HG02885 (cell line): Measurements from ENCODE around the gene APOF.
"Not testable (repeated sequence)": the region's sequence is repeated elsewhere in the genome, so short reads cannot be mapped to it uniquely, and the experiment has no call there.

ENCODE experiments used
- ATAC-seq: cut with Tn5 transposase; IDR thresholded peaks from one replicate; pipeline ENCODE4 v1.9.1; 2021; ENCODE audit warnings: mild to moderate bottlenecking; ENCODE audit not compliant: unreplicated experiment, poor library complexity

Gene APOF

DNA sequence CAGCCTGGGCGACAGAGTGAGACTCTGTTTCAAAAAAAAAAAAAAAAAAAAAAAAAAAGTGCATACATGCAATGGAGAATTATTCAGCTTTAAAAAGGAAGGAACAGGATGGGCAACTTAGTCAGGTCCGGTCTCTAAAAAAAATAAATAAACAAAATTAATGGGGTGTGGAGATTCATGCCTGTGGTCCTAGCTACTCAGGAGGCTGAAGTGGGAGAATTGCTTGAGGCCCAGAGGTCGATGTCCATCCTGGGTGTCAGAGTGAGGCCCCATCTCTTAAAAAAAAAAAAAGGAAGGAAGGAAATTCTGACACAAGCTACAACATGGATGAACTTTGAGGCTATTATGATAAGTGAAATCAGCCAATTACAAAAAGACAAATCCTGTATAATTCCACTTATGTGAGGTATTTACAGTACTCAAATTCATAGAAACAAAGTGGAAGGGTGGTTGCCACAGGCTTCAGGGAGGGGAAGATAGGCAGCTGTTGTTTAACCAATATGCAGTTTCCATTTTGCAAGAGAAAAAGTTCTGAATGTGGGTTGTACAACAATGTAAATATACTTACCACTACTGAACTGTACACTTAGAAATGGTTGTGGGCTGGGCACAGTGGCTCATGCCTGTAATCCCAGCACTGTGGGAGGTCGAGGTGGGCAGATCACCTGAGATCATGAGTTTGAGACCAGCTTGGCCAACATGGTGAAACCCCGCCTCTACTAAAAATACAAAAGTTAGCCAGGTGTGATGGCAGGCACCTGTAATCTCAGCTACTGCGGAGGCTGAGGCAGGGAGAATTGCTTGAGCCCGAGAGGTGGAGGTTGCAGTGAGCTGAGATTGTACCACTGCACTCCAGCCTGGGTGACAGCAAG, 12.3 kb upstream of the APOF start:
- peak; percentile 40 for ATAC-seq

DNA sequence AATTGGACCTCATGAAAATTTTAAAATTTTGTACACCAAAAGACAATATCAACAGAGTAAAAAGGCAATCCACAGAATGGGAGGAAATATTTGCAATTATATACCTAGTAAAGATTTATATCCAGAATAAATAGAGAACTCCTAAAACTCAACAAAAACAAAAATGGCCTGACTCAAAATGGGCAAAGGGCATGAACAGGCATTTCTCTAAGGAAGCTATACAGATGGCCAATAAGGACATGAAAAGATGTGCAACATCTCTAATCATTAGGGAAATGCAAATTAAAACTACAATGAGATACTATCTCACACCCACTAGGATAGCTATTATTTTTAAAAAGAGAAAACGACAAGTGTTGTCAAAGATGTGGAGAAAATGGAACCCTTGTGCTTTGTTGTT, 10.9 kb upstream of the APOF start:
- no peak for ATAC-seq

DNA sequence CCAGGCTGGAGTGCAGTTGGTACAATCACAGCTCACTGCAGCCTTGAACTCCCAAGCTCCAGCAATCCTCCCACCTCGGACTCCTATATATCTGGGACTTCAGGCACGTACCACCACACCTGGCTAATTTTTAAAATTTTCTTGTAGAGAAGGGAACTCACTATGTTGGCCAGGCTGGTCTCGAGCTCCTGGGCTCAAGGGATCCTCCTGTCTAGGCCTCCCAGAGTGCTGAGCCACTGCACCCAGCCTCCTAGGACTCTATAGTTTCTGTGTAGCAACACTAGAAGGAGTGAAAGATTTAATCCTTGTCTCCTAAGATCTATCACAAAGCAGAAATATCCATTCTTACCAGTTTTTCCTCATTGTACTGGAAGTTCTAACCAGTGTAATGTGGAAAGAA, 4.3 kb upstream of the APOF start:
- ATAC-seq = no peak

DNA sequence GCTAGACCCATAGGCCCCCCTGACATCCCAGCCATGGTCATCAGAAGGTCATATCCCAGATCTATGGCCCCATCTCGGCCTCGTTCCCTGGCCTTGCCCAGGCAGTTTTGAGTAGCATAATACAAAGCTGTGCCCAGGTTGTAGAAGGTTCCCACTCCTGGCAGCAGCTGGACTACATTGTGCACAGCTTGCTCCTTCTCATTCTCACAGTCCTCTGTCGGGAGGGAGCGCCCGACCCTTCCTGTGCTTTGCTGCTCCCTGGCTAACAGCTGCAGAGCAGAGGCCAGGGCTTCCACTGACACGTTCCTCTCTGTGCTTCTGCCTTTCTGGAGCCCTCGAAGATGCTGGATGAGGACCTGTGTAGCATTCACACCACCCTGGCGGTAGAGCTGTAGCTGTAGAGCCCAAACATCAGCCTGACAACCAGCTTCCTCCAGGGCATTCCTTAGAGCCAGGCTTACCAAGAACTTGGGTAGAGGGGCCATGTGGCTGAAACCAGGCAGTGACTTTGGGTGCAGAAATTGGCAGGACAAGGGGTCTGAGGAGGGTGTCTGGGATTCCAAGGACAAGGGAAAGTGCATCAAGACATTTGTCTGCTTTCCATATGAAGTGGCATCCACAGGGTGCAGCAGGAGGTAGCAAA, 1.0 kb downstream of the APOF start:
- no peak for ATAC-seq

DNA sequence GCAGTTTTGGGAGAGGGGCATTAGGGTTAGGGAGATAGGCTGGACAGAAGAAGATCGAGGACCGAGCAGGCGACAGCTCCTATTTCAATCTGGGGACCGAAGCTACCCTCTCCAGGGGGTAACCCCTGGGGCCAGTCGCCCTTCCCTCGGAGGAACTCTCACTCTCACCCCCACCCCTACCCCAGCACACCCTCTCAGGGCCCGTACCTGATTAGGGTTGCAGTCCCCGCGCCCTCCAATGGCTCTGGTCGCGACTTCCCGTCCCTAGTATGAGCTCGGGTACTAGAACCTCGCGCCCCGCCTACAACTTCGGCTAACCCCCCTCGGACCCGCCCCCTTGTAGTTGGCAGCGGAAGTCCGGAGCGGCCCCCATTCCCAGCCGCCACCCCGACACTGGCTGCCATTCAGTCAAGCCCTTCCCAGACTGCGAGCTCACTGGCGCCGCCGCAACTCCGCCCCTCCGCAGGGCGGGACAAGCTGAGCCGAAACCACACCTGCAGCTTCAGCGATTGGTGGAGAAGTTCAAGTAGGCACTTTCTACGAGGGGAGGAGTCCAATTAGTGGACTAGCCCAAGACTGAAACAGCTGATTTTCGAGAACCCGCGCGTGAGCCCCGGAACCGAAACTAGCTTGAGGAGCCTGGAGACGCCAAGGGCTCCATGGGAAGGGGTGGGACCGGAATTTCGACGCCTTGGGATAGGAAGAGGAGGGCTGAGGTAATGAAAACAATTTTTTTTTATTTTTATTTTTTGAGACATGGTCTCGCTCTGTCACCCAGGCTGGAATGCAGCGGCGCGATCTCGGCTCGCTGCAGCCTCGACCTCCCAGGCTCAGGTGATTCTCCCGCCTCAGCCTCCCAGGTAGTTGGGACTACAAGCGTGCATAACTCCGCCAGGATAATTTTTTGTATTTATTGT, 2.5 kb downstream of the APOF start, which contains the start of gene STAT2:
STAT2 (minus strand) TSS at position 257 of the 917 bp plus-strand sequence. CDS start 3,536 bp downstream, outside the sequence.
- ATAC-seq = peak; percentile 96

DNA sequence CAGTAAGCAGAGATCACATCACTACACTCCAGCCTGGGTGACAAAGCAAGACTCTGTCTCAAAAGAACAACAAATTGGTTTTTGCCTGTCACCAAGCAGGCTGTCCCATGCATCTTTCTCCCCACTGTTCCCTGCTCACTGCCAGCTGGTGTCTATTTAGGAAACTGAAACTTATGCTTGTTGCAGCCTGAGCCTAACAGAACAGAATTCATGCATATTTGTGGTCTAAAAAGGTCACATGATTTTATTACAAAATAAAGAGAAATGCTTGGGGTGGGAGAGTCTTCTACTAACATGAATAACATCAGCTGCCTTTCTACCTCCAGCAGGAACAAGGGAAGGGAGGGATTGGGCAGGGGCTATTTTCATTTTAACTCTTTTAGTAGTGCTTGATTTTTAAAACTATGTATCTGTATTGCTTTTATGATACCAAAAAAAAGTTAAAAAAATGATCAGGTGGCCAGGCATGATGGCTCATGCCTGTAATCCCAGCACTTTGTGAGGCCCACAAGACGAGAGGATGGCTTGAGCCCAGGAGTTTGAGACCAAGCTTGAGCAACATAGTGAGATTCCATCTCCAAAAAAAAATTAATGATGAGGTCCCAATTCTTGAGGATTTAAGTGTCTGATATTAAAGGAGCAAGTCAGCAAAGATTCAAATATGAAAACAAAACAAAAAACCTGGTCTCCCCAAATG, 3.7 kb downstream of the APOF start:
- no peak for ATAC-seq

DNA sequence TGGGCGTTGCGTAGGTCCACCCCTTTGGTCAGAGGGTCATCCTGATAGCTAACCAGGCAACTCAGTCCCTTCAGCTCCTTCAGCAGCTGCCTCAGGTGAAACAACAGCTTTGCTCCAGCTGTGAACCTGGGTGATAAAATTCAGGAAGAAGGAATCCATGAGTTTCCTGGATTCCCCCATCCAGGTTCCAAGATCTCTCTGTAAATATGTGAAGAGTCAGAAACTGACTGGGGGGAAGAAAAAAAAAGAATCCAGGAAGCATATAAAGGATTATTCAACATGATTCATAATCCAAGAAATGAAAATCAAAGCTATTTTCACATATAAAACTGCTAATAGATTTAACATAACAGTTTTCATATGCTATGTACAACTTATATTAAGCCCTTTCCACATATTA, 11.3 kb downstream of the APOF start:
- no peak for ATAC-seq

DNA sequence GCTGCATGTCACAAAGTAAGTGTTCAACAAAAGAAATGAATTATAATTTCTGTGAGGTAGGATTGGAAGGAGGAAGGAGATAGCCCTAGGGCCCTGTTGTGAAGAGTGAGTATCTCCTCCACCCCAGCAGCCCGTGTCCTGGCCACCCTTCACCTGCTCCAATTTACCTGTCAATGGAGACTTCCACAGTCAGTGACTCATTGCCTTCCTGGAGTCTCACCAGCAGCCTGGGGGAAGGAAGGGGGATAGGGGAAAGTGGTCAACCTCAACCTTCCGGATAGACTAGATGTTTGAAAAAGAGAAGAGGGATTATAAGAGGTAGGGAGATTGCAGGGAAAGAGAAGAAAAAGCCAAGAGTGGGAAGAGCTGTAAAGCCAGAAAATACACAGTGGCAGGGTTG, 12.0 kb downstream of the APOF start:
- no peak for ATAC-seq

DNA sequence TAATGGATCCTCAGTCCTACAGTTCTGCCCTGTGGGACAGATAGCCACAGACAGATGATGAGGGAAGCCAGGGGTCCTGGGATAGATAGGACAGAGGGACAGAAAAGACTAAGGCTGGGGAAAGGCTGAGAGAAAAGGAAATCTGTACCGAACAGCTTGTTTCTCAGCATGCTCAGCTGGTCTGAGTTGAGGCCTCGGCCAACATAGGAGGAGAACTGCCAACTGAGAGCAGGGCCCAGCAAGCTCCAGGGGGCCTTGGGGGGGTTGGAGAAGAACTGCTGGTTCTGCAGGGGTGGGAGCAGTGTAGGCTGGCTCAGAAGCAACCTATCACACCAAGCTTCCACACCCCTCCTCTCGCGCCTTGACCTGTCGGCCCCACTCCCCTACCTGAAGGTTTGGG, 13.9 kb downstream of the APOF start:
- no peak for ATAC-seq

DNA sequence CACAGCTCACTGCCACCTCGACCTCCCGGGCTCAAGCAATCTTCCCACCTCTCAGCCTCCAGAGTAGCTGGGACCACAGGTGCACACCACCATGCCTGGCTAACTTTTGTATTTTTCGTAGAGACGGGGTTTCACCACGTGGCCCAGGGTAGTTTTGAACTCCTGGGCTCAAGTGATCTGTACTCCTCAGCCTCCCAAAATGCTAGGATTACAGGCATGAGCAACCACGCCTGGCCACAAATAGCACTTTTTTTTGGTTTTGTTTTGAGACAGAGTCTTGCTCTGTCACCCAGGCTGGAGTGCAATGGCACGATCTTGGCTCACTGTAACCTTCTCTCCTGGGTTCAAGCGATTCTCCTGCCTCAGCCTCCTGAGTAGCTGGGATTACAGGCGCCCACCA, 15.4 kb downstream of the APOF start:
- not testable (repeated sequence) for ATAC-seq

DNA sequence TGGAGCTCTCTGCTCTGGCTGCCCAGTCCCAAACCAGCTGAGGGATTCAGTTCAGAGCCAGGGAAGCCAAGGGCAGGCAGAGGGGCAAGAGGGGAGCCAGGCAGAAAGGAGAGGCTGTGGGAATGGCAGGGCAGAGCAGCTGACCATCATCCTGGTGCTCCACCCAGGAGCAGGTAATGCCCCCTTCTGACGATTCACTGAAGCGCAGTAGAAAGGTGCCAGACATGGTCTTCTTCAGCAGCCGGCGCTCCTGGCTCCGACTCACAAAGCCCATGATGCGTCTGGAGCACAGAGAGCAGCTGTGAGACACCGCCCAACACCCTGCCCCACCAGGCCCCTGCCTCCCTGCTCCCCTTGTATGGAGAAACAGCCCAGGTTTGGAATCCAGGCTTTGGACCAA, 16.0 kb downstream of the APOF start:
- ATAC-seq = no peak

DNA sequence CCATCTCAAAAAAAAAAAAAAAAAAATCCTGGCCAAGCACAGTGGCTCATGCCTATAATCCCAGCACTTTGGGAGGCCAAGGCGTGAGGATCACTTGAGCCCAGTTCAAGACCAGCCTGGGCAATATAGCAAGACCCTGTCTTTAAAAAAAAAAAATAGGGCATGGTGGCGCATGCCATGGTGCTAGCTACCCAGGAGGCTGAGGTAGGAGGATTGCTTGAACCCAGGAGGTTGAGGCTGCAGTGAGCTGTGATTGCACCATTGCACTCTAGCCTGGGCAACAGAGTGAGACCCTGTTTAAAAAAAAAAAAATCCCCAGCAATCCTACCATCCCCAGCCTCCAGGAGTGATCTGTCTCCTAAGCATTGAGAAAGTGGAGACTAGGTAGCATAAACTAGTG, 20.4 kb downstream of the APOF start:
- not testable (repeated sequence) for ATAC-seq

DNA sequence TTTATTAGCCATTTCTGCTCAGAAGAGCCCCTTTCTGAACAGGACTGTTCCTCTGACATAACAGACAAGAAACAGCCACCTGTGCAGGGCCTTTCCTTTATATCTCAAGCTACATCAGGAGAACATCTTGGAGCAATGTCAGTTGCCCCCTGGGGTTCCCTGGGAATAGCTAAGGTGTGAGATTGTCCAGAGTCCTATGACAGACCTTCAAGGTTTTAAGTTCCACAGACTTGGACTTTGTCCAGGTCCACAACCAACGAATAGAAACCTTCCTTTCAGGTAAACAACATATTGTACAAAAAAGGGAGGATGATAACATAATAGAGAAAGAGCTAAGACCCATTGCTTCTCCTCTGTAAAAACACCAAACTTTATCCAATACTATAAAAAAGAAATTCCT, 21.0 kb downstream of the APOF start:
- no peak for ATAC-seq

DNA sequence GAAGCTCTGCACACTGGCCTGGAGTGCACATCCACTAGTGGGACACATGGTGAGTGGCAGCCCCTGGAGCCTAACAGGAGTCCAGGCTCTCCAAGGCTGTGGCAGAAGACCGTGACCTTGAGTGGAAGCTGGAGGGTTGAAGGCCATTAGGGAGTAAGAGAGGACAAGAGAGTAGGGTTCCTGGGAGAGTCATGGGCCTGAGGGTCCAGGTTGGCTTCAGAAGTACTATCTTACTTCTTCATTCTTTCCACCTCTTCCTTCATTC, 23.6 kb downstream of the APOF start:
- no peak for ATAC-seq

DNA sequence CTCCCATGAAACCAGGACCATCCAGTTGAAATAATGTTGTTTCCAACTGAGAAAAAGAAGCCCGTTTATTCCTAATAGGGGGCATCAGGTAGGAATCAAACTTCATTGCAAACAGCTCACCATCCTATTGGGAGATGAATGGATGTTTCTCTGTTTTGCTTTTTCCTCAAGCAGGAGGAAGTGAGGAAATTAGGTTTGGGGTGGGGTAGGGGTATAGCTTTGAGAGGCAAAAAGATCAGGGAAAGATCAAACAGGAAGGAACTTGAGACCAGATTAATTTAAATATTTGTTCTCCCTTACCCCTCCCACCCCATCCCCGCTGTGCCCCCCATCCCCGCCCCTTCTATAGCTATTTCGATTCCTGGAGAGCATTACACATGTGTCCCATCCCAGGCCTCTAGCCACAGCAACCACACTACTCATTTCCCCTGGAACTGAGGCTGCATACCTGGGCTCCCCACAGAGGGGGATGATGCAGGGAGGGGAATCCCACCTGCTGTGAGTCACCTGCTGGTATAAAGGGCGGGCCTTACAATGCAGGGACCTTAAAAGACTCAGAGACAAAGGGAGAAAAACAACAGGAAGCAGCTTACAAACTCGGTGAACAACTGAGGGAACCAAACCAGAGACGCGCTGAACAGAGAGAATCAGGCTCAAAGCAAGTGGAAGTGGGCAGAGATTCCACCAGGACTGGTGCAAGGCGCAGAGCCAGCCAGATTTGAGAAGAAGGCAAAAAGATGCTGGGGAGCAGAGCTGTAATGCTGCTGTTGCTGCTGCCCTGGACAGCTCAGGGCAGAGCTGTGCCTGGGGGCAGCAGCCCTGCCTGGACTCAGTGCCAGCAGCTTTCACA, 24.1 kb downstream of the APOF start, which contains the start of gene IL23A:
IL23A (plus strand) TSS at position 577 of the 850 bp plus-strand sequence; CDS start at position 738, 161 bp downstream.
- ATAC-seq = peak; percentile 29

DNA sequence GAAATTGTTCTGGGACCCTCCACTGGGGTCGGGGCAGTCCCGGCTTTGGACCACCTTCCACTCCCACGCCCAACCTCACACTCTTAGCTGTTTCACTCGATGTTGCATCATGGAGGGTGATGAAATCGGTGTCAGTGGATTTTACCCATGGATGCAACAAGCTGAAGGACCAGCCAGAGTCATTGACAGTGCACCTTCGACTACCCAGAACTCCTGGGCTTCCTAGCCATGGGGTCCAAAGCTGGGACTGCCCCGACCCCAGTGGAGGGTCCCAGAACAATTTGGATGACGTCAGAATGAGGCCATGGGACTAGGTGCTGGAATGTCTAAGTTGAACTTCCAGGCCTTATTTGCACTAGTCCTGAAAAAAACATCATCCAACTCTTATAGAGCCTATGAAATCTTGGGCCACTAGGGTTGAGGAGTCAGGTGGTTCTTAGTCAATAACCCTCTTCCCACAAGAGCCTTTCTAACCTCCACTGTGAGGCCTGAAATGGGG, 24.9 kb downstream of the APOF start:
- ATAC-seq = no peak

DNA sequence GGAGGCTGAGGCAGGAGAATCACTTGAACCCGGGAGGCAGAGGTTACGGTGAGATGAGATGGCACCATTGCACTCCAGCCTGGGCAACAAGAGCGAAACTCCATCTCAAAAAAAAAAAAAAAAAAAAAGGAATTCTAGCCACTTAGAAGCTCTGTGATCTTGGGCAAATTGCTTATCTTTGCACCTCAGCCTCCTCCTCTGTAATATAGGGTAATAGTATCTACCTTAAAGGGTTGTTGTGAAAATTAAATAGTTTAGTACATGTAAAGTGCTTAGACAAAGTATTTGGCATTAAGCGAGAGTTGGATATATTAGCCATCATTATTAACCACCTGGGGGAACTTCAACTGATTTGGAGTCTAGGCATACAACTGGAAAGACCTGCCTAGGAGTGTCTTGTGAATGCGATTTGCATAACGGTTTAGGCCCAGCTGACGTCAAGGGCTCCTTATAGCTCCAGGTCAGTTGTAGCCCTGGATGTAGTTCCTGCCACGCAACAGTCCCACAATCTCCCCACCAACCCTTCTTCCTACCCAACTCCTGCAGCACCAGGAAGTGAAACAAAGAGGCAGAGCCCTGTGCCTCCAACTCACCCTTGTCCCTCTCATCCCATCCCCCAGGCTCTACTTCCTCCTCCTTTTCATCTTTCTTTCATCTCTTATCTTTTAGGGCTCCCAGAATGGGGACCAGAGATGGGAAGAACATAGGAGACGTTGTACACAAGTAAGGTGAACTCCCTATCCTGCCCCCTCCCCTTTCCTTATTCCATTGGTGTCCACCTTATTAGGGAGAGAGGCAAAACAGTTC, 26.1 kb downstream of the APOF start:
- no peak for ATAC-seq

DNA sequence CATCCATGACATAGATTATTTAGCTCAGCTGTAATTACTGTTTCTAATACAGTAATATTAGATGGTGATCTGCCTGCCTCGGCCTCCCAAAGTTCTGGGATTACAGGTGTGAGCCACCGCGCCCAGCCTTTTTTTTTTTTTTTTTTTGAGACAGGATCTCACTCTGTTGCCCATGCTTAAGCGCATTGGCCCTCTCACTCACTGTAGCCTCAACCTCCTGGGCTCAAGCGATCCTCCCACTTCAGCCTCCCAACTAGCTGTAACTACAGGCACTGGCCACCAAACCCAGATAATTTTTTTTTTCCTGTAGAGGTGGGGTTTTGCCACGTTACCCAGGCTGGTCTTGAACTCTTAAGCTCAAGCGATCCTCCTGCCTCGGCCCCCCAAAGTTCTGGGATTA, 27.1 kb downstream of the APOF start:
- ATAC-seq = not testable (repeated sequence)

DNA sequence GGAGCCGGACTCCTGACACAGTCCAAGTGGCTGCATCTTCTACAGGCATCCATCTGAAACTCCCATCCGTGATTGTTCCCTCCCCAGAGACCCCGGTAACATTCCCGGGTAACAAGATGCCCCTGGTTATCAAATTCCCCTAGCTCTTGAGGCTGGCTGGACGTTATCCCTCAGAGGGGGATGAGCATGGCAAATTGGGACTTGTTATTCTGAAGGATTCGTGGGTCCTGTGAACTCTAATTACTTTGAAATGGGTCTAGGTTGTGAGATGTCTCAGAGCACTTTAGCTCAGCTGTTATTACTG, 28.2 kb downstream of the APOF start:
- no peak for ATAC-seq
